H9 (cell line): ENCODE results near the gene PBX4. TPM values are rescaled to one million over a fixed set of nuclear protein-coding genes. Genes with fewer than 3 reads are reported as not detected.
"Not testable (repeated sequence)": the region's sequence is repeated elsewhere in the genome, so short reads cannot be mapped to it uniquely, and the experiment has no call there.

Experiments
- DNase-seq: peaks from one replicate; pipeline ENCODE4 v3.0.0-alpha.2; 2017
- H2AFZ ChIP-seq: one replicate; pipeline ENCODE4 v1.6.1; 2013; ENCODE audit warnings: mild to moderate bottlenecking, low read length, control low read depth, moderate library complexity
- H2AK5ac ChIP-seq: 2 replicates; pipeline ENCODE4 v1.6.1; 2013; ENCODE audit warnings: low read length, control low read depth, mixed read lengths; ENCODE audit not compliant: insufficient read length
- H2BK120ac ChIP-seq: one replicate; pipeline ENCODE4 v1.6.1; 2013; ENCODE audit warnings: low read depth, mild to moderate bottlenecking, low read length, control low read depth, inconsistent platforms; ENCODE audit not compliant: poor library complexity, severe bottlenecking
- H2BK12ac ChIP-seq: 2 replicates; pipeline ENCODE4 v1.6.1; 2013; ENCODE audit warnings: low read length, control low read depth, mixed read lengths, low read depth; ENCODE audit not compliant: insufficient read length
- H2BK15ac ChIP-seq: 2 replicates; pipeline ENCODE4 v1.6.1; 2013; ENCODE audit warnings: low read depth, low read length, control low read depth
- H2BK20ac ChIP-seq: one replicate; pipeline ENCODE4 v1.6.1; 2013; ENCODE audit warnings: low read depth, mild to moderate bottlenecking, low read length, control low read depth, inconsistent platforms; ENCODE audit not compliant: poor library complexity, severe bottlenecking
- H2BK5ac ChIP-seq: 2 replicates; pipeline ENCODE4 v1.6.1; 2013; ENCODE audit warnings: low read length, control low read depth, mixed read lengths; ENCODE audit not compliant: insufficient read length
- H3K14ac ChIP-seq: 2 replicates; pipeline ENCODE4 v1.6.1; 2013; ENCODE audit warnings: low read length, control low read depth; ENCODE audit not compliant: insufficient read depth
- H3K18ac ChIP-seq: 2 replicates; pipeline ENCODE4 v1.6.1; 2013; ENCODE audit warnings: low read depth, mild to moderate bottlenecking, mixed read lengths, low read length, control low read depth; ENCODE audit not compliant: insufficient read length
- H3K23ac ChIP-seq: 2 replicates; pipeline ENCODE4 v1.6.1; 2013; ENCODE audit warnings: low read length, control low read depth, mixed read lengths, low read depth; ENCODE audit not compliant: insufficient read length
- H3K23me2 ChIP-seq: 2 replicates; pipeline ENCODE4 v1.6.1; 2013; ENCODE audit warnings: low read depth, mild to moderate bottlenecking, mixed read lengths, low read length, control low read depth; ENCODE audit not compliant: insufficient read length, poor library complexity, severe bottlenecking
- H3K27ac ChIP-seq: 2 replicates; pipeline ENCODE4 v1.5.1; 2013; ENCODE audit warnings: low read length, control low read depth, mixed read lengths, low read depth; ENCODE audit not compliant: insufficient read length
- H3K27me3 ChIP-seq: 2 replicates; pipeline ENCODE4 v1.6.1; 2013; ENCODE audit warnings: low read length, control low read depth, inconsistent platforms; ENCODE audit not compliant: insufficient read depth
- H3K4ac ChIP-seq: 2 replicates; pipeline ENCODE4 v1.6.1; 2013; ENCODE audit warnings: low read depth, mild to moderate bottlenecking, control low read depth, inconsistent platforms, low read length, moderate library complexity
- H3K4me1 ChIP-seq: 2 replicates; pipeline ENCODE4 v1.6.1; 2013; ENCODE audit warnings: low read length, control low read depth, inconsistent platforms; ENCODE audit not compliant: insufficient read depth
- H3K4me2 ChIP-seq: 2 replicates; pipeline ENCODE4 v1.6.1; 2013; ENCODE audit warnings: low read length, control low read depth, mixed read lengths; ENCODE audit not compliant: insufficient read length, insufficient read depth
- H3K56ac ChIP-seq: 2 replicates; pipeline ENCODE4 v1.6.1; 2013; ENCODE audit warnings: low read depth, mild to moderate bottlenecking, mixed read lengths, low read length, control low read depth; ENCODE audit not compliant: insufficient read length
- H3K79me1 ChIP-seq: 2 replicates; pipeline ENCODE4 v1.6.1; 2013; ENCODE audit warnings: low read depth, mild to moderate bottlenecking, moderate library complexity, low read length, control low read depth, inconsistent platforms; ENCODE audit not compliant: insufficient read depth, poor library complexity, severe bottlenecking
- H3K79me2 ChIP-seq: 2 replicates; pipeline ENCODE4 v1.6.1; 2013; ENCODE audit warnings: low read length, control low read depth, inconsistent platforms; ENCODE audit not compliant: insufficient read depth
- H3K9ac ChIP-seq: 2 replicates; pipeline ENCODE4 v1.6.1; 2013; ENCODE audit warnings: low read length, control low read depth, mixed read lengths; ENCODE audit not compliant: insufficient read length; ENCODE audit errors: extremely low read depth
- H3K9me3 ChIP-seq: one replicate; pipeline ENCODE4 v1.6.1; 2013; ENCODE audit warnings: low read depth, low read length, inconsistent platforms; ENCODE audit not compliant: control insufficient read depth
- H3T11ph ChIP-seq: one replicate; pipeline ENCODE4 v1.6.1; 2013; ENCODE audit warnings: mild to moderate bottlenecking, low read length, control low read depth, inconsistent platforms
- H4K20me1 ChIP-seq: one replicate; pipeline ENCODE4 v1.6.1; 2013; ENCODE audit not compliant: control insufficient read depth, insufficient read length, insufficient read depth
- H4K5ac ChIP-seq: 2 replicates; pipeline ENCODE4 v1.6.1; 2013; ENCODE audit warnings: low read depth, mild to moderate bottlenecking, mixed read lengths, low read length, control low read depth; ENCODE audit not compliant: insufficient read length
- H4K8ac ChIP-seq: replicated peaks from 2 replicates; pipeline ENCODE4 v1.6.1; 2013; ENCODE audit warnings: low read length, control low read depth, mixed read lengths, low read depth; ENCODE audit not compliant: insufficient read length
- H4K91ac ChIP-seq: 2 replicates; pipeline ENCODE4 v1.6.1; 2013; ENCODE audit warnings: low read depth, mild to moderate bottlenecking, moderate library complexity, mixed read lengths, low read length, control low read depth; ENCODE audit not compliant: insufficient read length
- H3K27ac Mint-ChIP-seq, 3 experiments: 2 replicates in 2 of 3; 3 replicates in 1 of 3; pipeline ENCODE4 v1.8.0; 2020 to 2021; ENCODE audit warnings: mixed read lengths in 3 of 3, mild to moderate bottlenecking in 1 of 3, moderate library complexity in 1 of 3
- H3K27me3 Mint-ChIP-seq: 2 replicates; pipeline ENCODE4 v1.8.0; 2021; ENCODE audit warnings: low read depth, mild to moderate bottlenecking, moderate library complexity, mixed read lengths
- H3K36me3 Mint-ChIP-seq, 3 experiments: 2 replicates in 2 of 3; 3 replicates in 1 of 3; pipeline ENCODE4 v1.8.0; 2020 to 2021; ENCODE audit warnings: low read depth in 3 of 3, mixed read lengths in 3 of 3; ENCODE audit not compliant: insufficient read depth in 1 of 3
- H3K4me1 Mint-ChIP-seq, 2 experiments: 2 replicates each; pipeline ENCODE4 v1.8.0; 2020; ENCODE audit warnings: mixed read lengths in 2 of 2
- H3K4me3 Mint-ChIP-seq, 2 experiments: 2 replicates in 1 of 2; 3 replicates in 1 of 2; pipeline ENCODE4 v1.8.0; 2020 to 2021; ENCODE audit warnings: mild to moderate bottlenecking in 2 of 2, mixed read lengths in 2 of 2, moderate library complexity in 1 of 2
- H3K9me3 Mint-ChIP-seq, 2 experiments: 2 replicates in 1 of 2; 3 replicates in 1 of 2; pipeline ENCODE4 v1.8.0; 2020; ENCODE audit warnings: mild to moderate bottlenecking in 2 of 2, mixed read lengths in 2 of 2, moderate library complexity in 1 of 2
- CTCF ChIP-seq: fragments of 200-600 bp; sonication (generic); conservative IDR thresholded peaks from 3 replicates; pipeline ENCODE4 v1.8.0; 2021; ENCODE audit warnings: antibody characterized with exemption, mild to moderate bottlenecking
- WGBS: extraction: QIAGEN DNeasy Blood & Tissue Kit; methylation state at CpG from one replicate; pipeline ENCODE4 v1.1.7; 2013; ENCODE audit warnings: missing lambda C conversion rate, low lambda C conversion rate, mixed read lengths; ENCODE audit not compliant: insufficient read length; ENCODE audit errors: extremely low coverage; 5-methylcytosine and 5-hydroxymethylcytosine counted together
- long read RNA-seq: library from polyadenylated mRNA; unstranded; transcript quantifications from one replicate; pipeline ENCODE4 v2.0.0, GENCODE V29; 2020
- total RNA-seq: library from RNA; stranded (reverse); gene quantifications from 2 replicates; pipeline ENCODE4 v1.2.1, GENCODE V29; 2021

The PBX4 gene
- total RNA-seq = 2.4 and 3.3 TPM in 2 replicates
- long read RNA-seq, partial matches to known transcripts = 2 of 9 reads
- long read RNA-seq, other reads (novel, unspliced or antisense) = 4 of 9 reads

- Histone ChIP-seq H3K23me2 (peaks cover 8% of the 10 kb centered on the region), H3K14ac (peak within 1 kb of the TSS; percentile 69; the same call in 1 of the 2 replicates), H3K23ac (no peak within 1 kb of the TSS), H3K4me1 (no peaks in the 10 kb centered on the region), H3K79me1 (no peaks in the 10 kb centered on the region), H3T11ph (no peak within 1 kb of the TSS), H3K4me2 (peak within 1 kb of the TSS; percentile 48), H2BK15ac (no peak within 1 kb of the TSS), H3K79me2 (no peaks in the 10 kb centered on the region), H4K91ac (no peak within 1 kb of the TSS), H2AFZ (no peak within 1 kb of the TSS), H3K9me3 (no peaks in the 10 kb centered on the region), H3K9ac (no peak within 1 kb of the TSS), H3K56ac (no peak within 1 kb of the TSS), H3K18ac (peak within 1 kb of the TSS; percentile 44), H4K5ac (no peak within 1 kb of the TSS), H2AK5ac (no peak within 1 kb of the TSS), H2BK5ac (no peak within 1 kb of the TSS), H4K8ac (no peak within 1 kb of the TSS), H2BK20ac (no peak within 1 kb of the TSS), H3K4ac (no peak within 1 kb of the TSS), H2BK120ac (no peak within 1 kb of the TSS), H2BK12ac (no peak within 1 kb of the TSS), H4K20me1 (no peaks in the 10 kb centered on the region), H3K27me3 (no peaks in the 10 kb centered on the region; the same call in 1 of the 2 replicates), H3K27ac (no peak within 1 kb of the TSS)
- WGBS = no CpG with 5 or more reads among the region's 80 CpGs
- Mint-ChIP-seq H3K36me3 (peaks cover 3 to 7% (median 6%) of the 10 kb centered on the region in 3 experiments; a peak in 6 of 7 replicates), H3K4me1 (peaks cover 12 to 19% of the 10 kb centered on the region in 2 experiments), H3K9me3 (no peaks in the 10 kb centered on the region), H3K27me3 (peaks cover 25% of the 10 kb centered on the region), H3K4me3 (peak within 1 kb of the TSS; percentile 60 to 86), H3K27ac (peak within 1 kb of the TSS in 2 of 3 experiments; percentile 70 to 83; a peak in 3 of 7 replicates)
- peak; percentile 98 for DNase-seq
- no peak for TF ChIP-seq CTCF
Observed at GRCh38 chr19:19618219-19619051, at the start of gene PBX4. PBX4 (minus strand) TSS chr19:19618687; CDS start chr19:19618629, 58 bp downstream.

- not testable (repeated sequence) for H3K4me2 ChIP-seq, H4K91ac ChIP-seq, H2BK15ac ChIP-seq, H2AFZ ChIP-seq, H3K18ac ChIP-seq, H3K9me3 Mint-ChIP-seq, H4K5ac ChIP-seq, H3K14ac ChIP-seq, H3K9me3 ChIP-seq, H3K27me3 Mint-ChIP-seq, H4K8ac ChIP-seq, H3K56ac ChIP-seq, H2BK12ac ChIP-seq, H2BK20ac ChIP-seq, DNase-seq, H2BK5ac ChIP-seq, H3K27me3 ChIP-seq, H3K4ac ChIP-seq, H3K79me1 ChIP-seq, H3K23ac ChIP-seq, H2BK120ac ChIP-seq, H3K27ac Mint-ChIP-seq, H3K4me1 ChIP-seq, H2AK5ac ChIP-seq, H3T11ph ChIP-seq, H3K9ac ChIP-seq, H3K27ac ChIP-seq, H4K20me1 ChIP-seq
- H3K4me3 Mint-ChIP-seq = peak overlapping the region in 1 of 2 experiments; percentile 40; a peak in 1 of 5 replicates
- Histone ChIP-seq H3K23me2 (peaks cover 16% of the 10 kb centered on the region), H3K79me2 (peaks cover 22% of the 10 kb centered on the region; the same call in 1 of the 2 replicates)
- no CpG with 5 or more reads among the region's 22 CpGs for WGBS
- H3K4me1 Mint-ChIP-seq = peaks cover 36% of the 10 kb centered on the region in 2 experiments
- H3K36me3 Mint-ChIP-seq = peaks cover 10 to 15% (median 13%) of the 10 kb centered on the region in 3 experiments
Observed at GRCh38 chr19:19665420-19665948, 47.0 kb upstream of the PBX4 start.
